Fibroblast of pulmonary artery (primary cell): Measurements from ENCODE around the gene TNFRSF12A.
"Not testable (repeated sequence)": the region's sequence is repeated elsewhere in the genome, so short reads cannot be mapped to it uniquely, and the experiment has no call there.

Source experiments
- DNase-seq: peaks from one replicate; pipeline ENCODE4 v3.0.0-alpha.2; 2010; ENCODE audit warnings: low read depth
- H3K4me3 ChIP-seq: replicated peaks from 2 replicates; pipeline ENCODE4 v1.5.1; 2011; ENCODE audit warnings: low read depth, mild to moderate bottlenecking, control low read depth, low read length, moderate library complexity
- CTCF ChIP-seq: IDR thresholded peaks from 2 replicates; pipeline ENCODE4 v1.5.1; 2011; ENCODE audit warnings: mild to moderate bottlenecking, control low read depth, low read length, inconsistent platforms; ENCODE audit errors: missing control alignments

Gene TNFRSF12A

GRCh38 chr16:3065742-3066439 is 45.7 kb downstream of the TNFRSF12A start:
- no peak for DNase-seq
- TF ChIP-seq CTCF: no peak
- peak overlapping the region; percentile 48 for H3K4me3 ChIP-seq

GRCh38 chr16:3066440-3066748 is 46.2 kb downstream of the TNFRSF12A start:
- peak overlapping the region; percentile 48 for H3K4me3 ChIP-seq
- DNase-seq: no peak
- TF ChIP-seq CTCF: no peak

GRCh38 chr16:3068487-3068886 is 48.3 kb downstream of the TNFRSF12A start:
- no peak overlapping the region for H3K4me3 ChIP-seq
- no peak for DNase-seq
- no peak for TF ChIP-seq CTCF

DNA sequence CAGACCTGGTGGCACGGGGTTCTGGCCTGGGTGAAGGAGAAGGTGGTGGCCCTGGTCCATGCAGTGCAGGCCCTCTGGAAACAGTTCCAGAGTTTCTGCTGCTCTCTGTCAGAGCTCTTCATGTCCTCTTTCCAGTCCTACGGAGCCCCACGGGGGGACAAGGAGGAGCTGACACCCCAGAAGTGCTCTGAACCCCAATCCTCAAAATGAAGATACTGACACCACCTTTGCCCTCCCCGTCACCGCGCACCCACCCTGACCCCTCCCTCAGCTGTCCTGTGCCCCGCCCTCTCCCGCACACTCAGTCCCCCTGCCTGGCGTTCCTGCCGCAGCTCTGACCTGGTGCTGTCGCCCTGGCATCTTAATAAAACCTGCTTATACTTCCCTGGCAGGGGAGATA is 49.0 kb downstream of the TNFRSF12A start:
- not testable (repeated sequence) for H3K4me3 ChIP-seq, DNase-seq

GRCh38 chr16:3070608-3071111 is 50.5 kb downstream of the TNFRSF12A start:
- no peak for DNase-seq
- no peak overlapping the region for H3K4me3 ChIP-seq
- no peak for TF ChIP-seq CTCF

DNA sequence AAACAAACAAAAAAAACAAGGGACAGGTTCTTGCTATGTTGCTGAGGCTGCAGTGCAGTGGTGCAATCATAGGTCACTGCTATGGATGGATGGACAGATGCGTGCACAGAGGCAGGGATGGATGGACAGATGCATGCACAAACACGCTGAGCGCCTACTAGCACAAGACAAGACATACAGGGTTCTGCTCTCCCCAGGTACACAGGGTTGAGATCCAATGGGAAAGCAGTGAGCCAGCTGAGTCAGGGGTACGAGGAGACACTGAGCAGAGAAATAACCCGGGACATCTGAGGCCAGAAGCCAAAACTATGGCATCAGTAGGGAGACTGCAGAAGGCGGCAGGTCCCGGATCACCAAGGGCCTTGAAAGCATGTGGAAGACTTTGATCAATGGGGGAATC is 51.5 kb downstream of the TNFRSF12A start:
- no peak for TF ChIP-seq CTCF

More for the DNA sequence above, 51.5 kb downstream of the TNFRSF12A start:
- DNase-seq: no peak
- no peak overlapping the region for H3K4me3 ChIP-seq
